Lower leg skin (tissue), 4 donors: ENCODE data around the gene CPSF3. TPM values are rescaled to one million over a fixed set of nuclear protein-coding genes. Genes with fewer than 3 reads are reported as not detected.

Experiments
- DNase-seq, 2 donors: peaks; one replicate each; pipeline ENCODE4 v3.0.0-alpha.2; 2019; ENCODE audit warnings: low spot score in 2 of 2
- H3K4me3 ChIP-seq: fragments of 200-600 bp; sonication (generic); 2 replicates; pipeline ENCODE4 v1.5.1; 2017; ENCODE audit warnings: mild to moderate bottlenecking, low read depth; ENCODE audit not compliant: poor library complexity, severe bottlenecking
- CTCF ChIP-seq, 3 donors: fragments of 450-650 bp; IDR thresholded peaks; one replicate each; pipeline ENCODE4 v1.5.1; 2016; ENCODE audit warnings: antibody characterized with exemption in 3 of 3, mild to moderate bottlenecking in 3 of 3, moderate library complexity in 2 of 3
- POLR2A ChIP-seq, 2 donors: fragments of 450-650 bp; IDR thresholded peaks; one replicate each; pipeline ENCODE4 v1.6.1; 2016 to 2017; ENCODE audit warnings: antibody characterized with exemption in 2 of 2, mild to moderate bottlenecking in 1 of 2, moderate library complexity in 1 of 2
- WGBS, 2 donors: methylation state at CpG; one replicate each; pipeline ENCODE4 v1.1.5; 2018; 5-methylcytosine and 5-hydroxymethylcytosine counted together
- intact Hi-C: fragments of 100-400 bp; cut with DNase I; formaldehyde crosslinking; loops from one replicate; pipeline ENCODE4 v1.15.0; 2023; ENCODE audit warnings: low total_unique reads
- total RNA-seq, 4 donors: library from RNA; depleted of rRNA; stranded (reverse); fragments of >200 nt; gene quantifications; one replicate each; pipeline ENCODE4 v1.1.0, GENCODE V29; 2016

CPSF3 gene
- total RNA-seq, 4 donors from 2014 or later = 23.0 to 34.1 (median 26.2) TPM

DNA sequence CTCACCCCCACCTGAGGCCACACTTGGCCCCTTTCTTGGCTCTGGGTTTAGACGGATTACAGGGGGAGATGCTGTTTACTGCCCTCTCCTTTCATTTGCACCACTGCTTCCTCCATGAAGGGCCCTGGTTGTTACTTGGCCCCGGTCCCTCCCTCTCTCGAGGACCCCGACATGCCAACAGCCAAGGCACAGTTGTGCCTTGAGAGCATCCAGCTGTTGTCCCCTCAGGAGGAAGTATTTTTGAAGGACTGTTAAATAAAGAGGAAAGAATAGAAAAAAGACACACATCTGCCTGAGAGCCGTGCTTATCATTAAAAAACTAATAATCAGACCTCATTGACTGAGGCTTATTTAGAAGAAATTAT lies 44.1 kb upstream of the CPSF3 start:
- intact Hi-C loops = no loop called here
- no peak overlapping the region for H3K4me3 ChIP-seq
- WGBS, 2 donors = 95 to 97% methylated on average over 5 of the region's 5 CpGs
- no peak for DNase-seq
- TF ChIP-seq POLR2A (IDR thresholded peaks at IDR 0.05) (no peak), CTCF (IDR thresholded peaks at IDR 0.05) (no peak)

GRCh38 chr2:9380702-9381628 lies 42.5 kb upstream of the CPSF3 start:
- TF ChIP-seq POLR2A (IDR thresholded peaks at IDR 0.05) = no peak
- no peak for TF ChIP-seq CTCF (IDR thresholded peaks at IDR 0.05)
- WGBS, 2 donors = 59 to 68% methylated on average over 18 of the region's 18 CpGs
- DNase-seq = peak; percentile 75 to 92
- intact Hi-C loops = no loop called here
- H3K4me3 ChIP-seq = no peak overlapping the region

GRCh38 chr2:9382604-9383235 lies 40.7 kb upstream of the CPSF3 start:
- no peak overlapping the region for H3K4me3 ChIP-seq
- 88 to 92% methylated on average over 6 of the region's 6 CpGs for WGBS, 2 donors
- DNase-seq = peak in 1 of 2 donors; percentile 57
- TF ChIP-seq CTCF (IDR thresholded peaks at IDR 0.05) (no peak), POLR2A (IDR thresholded peaks at IDR 0.05) (no peak)
- intact Hi-C loops = no loop called here

DNA sequence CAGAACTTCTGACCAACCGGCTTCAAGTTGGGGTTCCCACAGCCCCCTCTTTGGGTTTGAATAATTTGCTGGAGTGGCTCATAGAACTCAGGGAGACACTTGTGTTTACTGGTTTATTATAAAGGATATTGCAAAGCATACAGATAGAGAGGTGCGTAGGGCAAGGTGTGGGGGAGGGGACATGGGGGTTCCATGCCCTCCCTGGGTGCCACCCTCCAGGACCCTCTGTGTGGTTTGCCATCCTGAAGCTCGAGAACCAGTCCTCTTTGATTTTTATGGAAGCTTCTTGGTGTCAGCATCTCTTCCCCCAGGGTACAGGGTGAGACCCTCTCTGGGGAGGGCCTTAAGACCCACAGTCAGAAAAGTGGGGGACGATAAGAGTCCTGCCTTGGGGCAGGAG lies 38.9 kb upstream of the CPSF3 start:
- intact Hi-C loops = no loop called here
- TF ChIP-seq CTCF (IDR thresholded peaks at IDR 0.05) (no peak), POLR2A (IDR thresholded peaks at IDR 0.05) (no peak)
- peak in 1 of 2 donors; percentile 78 for DNase-seq
- no peak overlapping the region for H3K4me3 ChIP-seq
- WGBS, 2 donors = 94 to 96% methylated on average over 4 of the region's 4 CpGs

DNA sequence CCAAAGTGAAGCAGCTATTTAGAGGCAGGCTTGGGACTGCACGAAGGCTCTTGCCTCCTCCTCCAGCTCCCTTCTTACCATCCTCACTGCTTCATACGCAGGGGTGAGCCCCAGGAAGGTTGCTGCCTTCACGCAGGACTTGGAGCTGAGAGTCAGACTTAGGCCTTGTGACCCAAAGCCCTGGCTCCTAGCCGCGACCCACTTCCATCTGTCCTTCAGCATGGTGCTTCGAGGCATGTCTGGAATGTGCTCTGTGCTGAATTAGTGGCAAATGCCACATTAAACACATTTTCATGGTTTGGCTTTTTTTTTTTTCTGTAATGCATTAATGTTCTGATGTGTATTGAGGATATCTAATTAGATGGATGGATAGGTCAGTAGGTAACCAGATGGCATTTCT lies 37.6 kb upstream of the CPSF3 start:
- no peak for TF ChIP-seq POLR2A (IDR thresholded peaks at IDR 0.05)
- no peak for TF ChIP-seq CTCF (IDR thresholded peaks at IDR 0.05)
- intact Hi-C loops = no loop called here
- no peak overlapping the region for H3K4me3 ChIP-seq
- 88 to 90% methylated on average over 6 of the region's 6 CpGs for WGBS, 2 donors
- DNase-seq = no peak
